SU-DHL-6 (cell line): Measurements from ENCODE around the gene GNAT2.

ENCODE experiments used
- H2AFZ ChIP-seq: fragments of 200-600 bp; sonication (generic); 2 replicates; pipeline ENCODE4 v1.6.1; 2014; ENCODE audit warnings: low read depth, mild to moderate bottlenecking, moderate library complexity, mixed read lengths, antibody characterized with exemption, low read length; ENCODE audit not compliant: severe bottlenecking
- H3F3A ChIP-seq: fragments of 200-600 bp; shearing (Covaris generic); 2 replicates; pipeline ENCODE4 v1.6.0; 2016; ENCODE audit warnings: antibody characterized with exemption, mild to moderate bottlenecking; ENCODE audit not compliant: insufficient read depth
- H3K27ac ChIP-seq: fragments of 200-600 bp; sonication (generic); 2 replicates; pipeline ENCODE4 v1.5.1; 2016; ENCODE audit warnings: low read depth, mild to moderate bottlenecking, low read length, moderate library complexity, mixed read lengths
- H3K27me3 ChIP-seq: fragments of 200-600 bp; sonication (generic), shearing (Covaris generic); 2 replicates; pipeline ENCODE4 v1.6.0; 2014; ENCODE audit warnings: mild to moderate bottlenecking, low read length
- H3K36me3 ChIP-seq: fragments of 200-600 bp; sonication (generic); 2 replicates; pipeline ENCODE4 v1.6.1; 2014; ENCODE audit warnings: mild to moderate bottlenecking, low read length, mixed read lengths
- H3K4me2 ChIP-seq: fragments of 300-600, 200-600 bp; shearing (Covaris generic), sonication (generic); 2 replicates; pipeline ENCODE4 v1.6.0; 2014; ENCODE audit warnings: low read length, low read depth, mild to moderate bottlenecking; ENCODE audit not compliant: poor library complexity, severe bottlenecking
- H3K4me3 ChIP-seq: fragments of 200-600 bp; sonication (generic); 2 replicates; pipeline ENCODE4 v1.5.1; 2014; ENCODE audit warnings: antibody characterized with exemption, low read length, mild to moderate bottlenecking, mixed read lengths; ENCODE audit not compliant: insufficient read depth, poor library complexity, severe bottlenecking
- H3K79me2 ChIP-seq: fragments of 200-600 bp; sonication (generic); 2 replicates; pipeline ENCODE4 v1.6.1; 2014; ENCODE audit warnings: mild to moderate bottlenecking, low read length, moderate library complexity; ENCODE audit not compliant: insufficient read depth
- H3K9ac ChIP-seq: fragments of 200-600 bp; sonication (generic); 2 replicates; pipeline ENCODE4 v1.7.0; 2014; ENCODE audit warnings: mild to moderate bottlenecking, low read length
- H3K9me2 ChIP-seq: fragments of 200-600 bp; sonication (generic); replicated peaks from 2 replicates; pipeline ENCODE4 v1.6.1; 2014; ENCODE audit warnings: low read length; ENCODE audit not compliant: insufficient read depth
- H3K9me3 ChIP-seq: fragments of 200-600 bp; sonication (generic); 2 replicates; pipeline ENCODE4 v1.6.1; 2014; ENCODE audit warnings: low read length, mixed read lengths; ENCODE audit not compliant: insufficient read depth
- H4K20me1 ChIP-seq: fragments of 200-600 bp; sonication (generic); 2 replicates; pipeline ENCODE4 v1.6.1; 2014; ENCODE audit warnings: low read depth, mild to moderate bottlenecking, antibody characterized with exemption, low read length, moderate library complexity, mixed read lengths
- CTCF ChIP-seq: fragments of 200-600 bp; sonication (generic); IDR thresholded peaks from one replicate; pipeline ENCODE4 v1.5.1; 2017; ENCODE audit warnings: antibody characterized with exemption, mild to moderate bottlenecking, low read length, moderate library complexity; ENCODE audit not compliant: insufficient read depth, poor library complexity, severe bottlenecking
- EZH2phosphoT487 ChIP-seq: fragments of 200-600 bp; sonication (generic), shearing (Covaris generic); conservative IDR thresholded peaks from 2 replicates; pipeline ENCODE4 v1.6.1; 2018; ENCODE audit warnings: mild to moderate bottlenecking, antibody characterized with exemption, low read length, moderate library complexity, mixed read lengths

The GNAT2 gene

GRCh38 chr1:109564194-109564878 is 55.1 kb downstream of the GNAT2 start:
- no peaks in the 10 kb centered on the region for H3K9me3 ChIP-seq
- no peak overlapping the region for H3K9ac ChIP-seq
- TF ChIP-seq CTCF (no peak), EZH2phosphoT487 (no peak)
- H3K27ac ChIP-seq: no peak overlapping the region
- H3K4me2 ChIP-seq: no peak overlapping the region
- H3K4me3 ChIP-seq: no peak overlapping the region
- H3K79me2 ChIP-seq: peaks cover 100% of the 10 kb centered on the region
- H4K20me1 ChIP-seq: peaks cover 29% of the 10 kb centered on the region
- H3F3A ChIP-seq: 0 out of 2 replicates have a peak, but pooled peaks cover 4% of the 10 kb centered on the region
- H3K27me3 ChIP-seq: no peaks in the 10 kb centered on the region
- no peaks in the 10 kb centered on the region for H3K36me3 ChIP-seq
- H2AFZ ChIP-seq: no peak overlapping the region
- no peaks in the 10 kb centered on the region for H3K9me2 ChIP-seq

- no peaks in the 10 kb centered on the region for H3K27me3 ChIP-seq
- no peaks in the 10 kb centered on the region for H3K36me3 ChIP-seq
- no peak overlapping the region for H3K4me2 ChIP-seq
- H3K27ac ChIP-seq: no peak overlapping the region
- no peak overlapping the region for H3K4me3 ChIP-seq
- TF ChIP-seq CTCF (no peak), EZH2phosphoT487 (no peak)
- peaks cover 95% of the 10 kb centered on the region for H3K79me2 ChIP-seq
- H3K9me2 ChIP-seq: no peaks in the 10 kb centered on the region
- H3F3A ChIP-seq: 0 out of 2 replicates have a peak, but pooled peaks cover 4% of the 10 kb centered on the region
- no peak overlapping the region for H3K9ac ChIP-seq
- no peaks in the 10 kb centered on the region for H3K9me3 ChIP-seq
- H4K20me1 ChIP-seq: peaks cover 26% of the 10 kb centered on the region
- H2AFZ ChIP-seq: no peak overlapping the region
These were observed 59.4 kb downstream of the GNAT2 start for GRCh38 chr1:109559995-109560394.

GRCh38 chr1:109557520-109557919 is 61.9 kb downstream of the GNAT2 start:
- no peak overlapping the region for H3K4me3 ChIP-seq
- no peaks in the 10 kb centered on the region for H3K9me3 ChIP-seq
- H3K27ac ChIP-seq: no peak overlapping the region
- H3K9me2 ChIP-seq: no peaks in the 10 kb centered on the region
- H3K27me3 ChIP-seq: no peaks in the 10 kb centered on the region
- H2AFZ ChIP-seq: no peak overlapping the region
- no peak for TF ChIP-seq EZH2phosphoT487
- no peak for TF ChIP-seq CTCF
- no peak overlapping the region for H3K4me2 ChIP-seq
- H3F3A ChIP-seq: 0 out of 2 replicates have a peak, but pooled peaks cover 4% of the 10 kb centered on the region
- peaks cover 31% of the 10 kb centered on the region for H4K20me1 ChIP-seq
- H3K9ac ChIP-seq: no peak overlapping the region
- peaks cover 95% of the 10 kb centered on the region for H3K79me2 ChIP-seq
- H3K36me3 ChIP-seq: no peaks in the 10 kb centered on the region; the same call in 1 of the 2 replicates
